Measurements from ENCODE around the gene CACNG1.

GRCh38 chr17:67003231-67003630 is 41.1 kb upstream of the CACNG1 start:
- TF ChIP-seq CTCF (IDR thresholded peaks at IDR 0.05), result no peak
- TF ChIP-seq POLR2A (IDR thresholded peaks at IDR 0.05), result no peak

All from testis (tissue), 2 donors.